ENCODE data around the gene TTC27.

TTC27 gene

GRCh38 chr2:32788114-32788513, 160.3 kb downstream of the TTC27 start:
- TF ChIP-seq ZFX (IDR thresholded peaks at IDR 0.05) = no peak
- TF ChIP-seq, protein P1, sequence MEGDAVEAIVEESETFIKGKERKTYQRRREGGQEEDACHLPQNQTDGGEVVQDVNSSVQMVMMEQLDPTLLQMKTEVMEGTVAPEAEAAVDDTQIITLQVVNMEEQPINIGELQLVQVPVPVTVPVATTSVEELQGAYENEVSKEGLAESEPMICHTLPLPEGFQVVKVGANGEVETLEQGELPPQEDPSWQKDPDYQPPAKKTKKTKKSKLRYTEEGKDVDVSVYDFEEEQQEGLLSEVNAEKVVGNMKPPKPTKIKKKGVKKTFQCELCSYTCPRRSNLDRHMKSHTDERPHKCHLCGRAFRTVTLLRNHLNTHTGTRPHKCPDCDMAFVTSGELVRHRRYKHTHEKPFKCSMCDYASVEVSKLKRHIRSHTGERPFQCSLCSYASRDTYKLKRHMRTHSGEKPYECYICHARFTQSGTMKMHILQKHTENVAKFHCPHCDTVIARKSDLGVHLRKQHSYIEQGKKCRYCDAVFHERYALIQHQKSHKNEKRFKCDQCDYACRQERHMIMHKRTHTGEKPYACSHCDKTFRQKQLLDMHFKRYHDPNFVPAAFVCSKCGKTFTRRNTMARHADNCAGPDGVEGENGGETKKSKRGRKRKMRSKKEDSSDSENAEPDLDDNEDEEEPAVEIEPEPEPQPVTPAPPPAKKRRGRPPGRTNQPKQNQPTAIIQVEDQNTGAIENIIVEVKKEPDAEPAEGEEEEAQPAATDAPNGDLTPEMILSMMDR (conservative IDR thresholded peaks at IDR 0.05) = no peak
- no peak overlapping the region for H3K27ac ChIP-seq

- TF ChIP-seq, protein P1 (conservative IDR thresholded peaks at IDR 0.05) = no peak
- TF ChIP-seq ZFX (IDR thresholded peaks at IDR 0.05) = no peak
- no peak overlapping the region for H3K27ac ChIP-seq
Observed at GRCh38 chr2:32792416-32792815, 164.6 kb downstream of the TTC27 start.

DNA sequence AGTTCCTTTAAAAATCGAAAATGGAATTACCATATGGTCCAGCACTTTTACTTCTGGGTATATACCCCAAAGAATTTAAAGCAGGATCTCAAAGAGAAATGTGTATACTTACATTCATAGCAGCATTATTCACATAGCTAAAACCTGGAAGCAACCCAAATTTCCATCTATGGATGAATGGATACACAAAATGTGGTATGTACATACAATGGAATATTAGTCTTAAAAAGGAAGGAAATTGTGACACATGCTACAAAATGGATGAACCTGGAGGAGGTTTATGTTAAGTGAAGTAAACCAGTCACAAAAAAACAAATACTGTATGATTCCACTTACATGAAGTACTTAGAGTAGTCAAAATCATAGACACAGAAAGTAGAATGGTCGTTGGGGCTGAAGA, 171.0 kb downstream of the TTC27 start:
- no peak for TF ChIP-seq ZFX (IDR thresholded peaks at IDR 0.05)
- TF ChIP-seq, protein P1 (conservative IDR thresholded peaks at IDR 0.05) = no peak
- H3K27ac ChIP-seq = no peak overlapping the region

DNA sequence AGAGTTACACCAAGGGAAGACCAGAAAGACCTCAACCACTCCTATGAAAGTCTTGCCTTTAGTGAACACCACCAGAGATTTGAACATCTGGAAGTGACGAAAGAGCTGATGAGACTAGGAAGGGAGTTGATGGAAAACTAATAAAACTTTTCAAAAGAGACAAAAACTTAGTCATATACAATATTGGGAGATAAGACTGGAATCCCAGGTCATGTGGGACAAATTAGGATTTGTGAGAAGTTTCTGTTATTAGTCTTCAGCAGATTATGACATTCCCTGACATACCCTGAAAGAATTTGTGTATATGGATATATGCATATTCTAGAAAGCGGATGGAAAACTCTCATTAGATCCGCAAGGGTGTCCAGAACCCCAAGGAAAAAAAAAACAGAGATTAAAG, 173.9 kb downstream of the TTC27 start:
- H3K27ac ChIP-seq = no peak overlapping the region
- TF ChIP-seq ZFX (IDR thresholded peaks at IDR 0.05) = no peak
- TF ChIP-seq, protein P1 (conservative IDR thresholded peaks at IDR 0.05) = no peak

DNA sequence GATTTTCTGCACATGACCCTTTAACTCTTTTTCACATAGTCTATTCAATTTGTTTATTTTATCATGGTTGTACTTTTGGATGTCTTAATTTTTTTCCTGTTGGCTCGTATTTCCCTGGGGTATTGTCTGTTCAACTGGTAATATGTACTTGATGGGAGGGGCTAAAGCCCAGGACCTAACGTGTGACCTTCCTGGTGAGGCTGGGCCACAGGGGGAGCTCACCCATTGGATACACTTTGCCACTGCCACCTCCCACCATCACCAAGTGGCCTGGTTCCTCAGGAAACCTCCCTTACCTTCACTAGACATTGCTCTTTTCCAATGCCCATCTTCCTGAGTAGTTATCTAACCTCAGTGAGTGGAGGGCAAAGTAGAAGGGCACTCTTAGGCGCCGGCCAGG, 175.0 kb downstream of the TTC27 start:
- TF ChIP-seq, protein P1 (conservative IDR thresholded peaks at IDR 0.05) = no peak
- TF ChIP-seq ZFX (IDR thresholded peaks at IDR 0.05) = no peak
- H3K27ac ChIP-seq = no peak overlapping the region

- no peak overlapping the region for H3K27ac ChIP-seq
- TF ChIP-seq, protein P1 (conservative IDR thresholded peaks at IDR 0.05) = no peak
- TF ChIP-seq ZFX (IDR thresholded peaks at IDR 0.05) = no peak
Observed at GRCh38 chr2:32804205-32804604, 176.4 kb downstream of the TTC27 start.

- TF ChIP-seq ZFX (IDR thresholded peaks at IDR 0.05) = no peak
- TF ChIP-seq, protein P1 (conservative IDR thresholded peaks at IDR 0.05) = no peak
- H3K27ac ChIP-seq = no peak overlapping the region
Observed at GRCh38 chr2:32805104-32806095, 177.6 kb downstream of the TTC27 start.
